Heart right ventricle (tissue), 16 donors: ENCODE results near the gene OR2F2. TPM values are rescaled to one million over a fixed set of nuclear protein-coding genes. Genes with fewer than 3 reads are reported as not detected.

Experiments used
- ATAC-seq, 8 donors: fragments of 200-7000 bp; cut with Tn5 transposase; one replicate each; pipeline ENCODE4 v1.9.1; 2020; ENCODE audit warnings: mild to moderate bottlenecking in 8 of 8, moderate library complexity in 8 of 8, moderate number of reproducible peaks in 1 of 8
- DNase-seq, 2 donors: peaks; one replicate each; pipeline ENCODE4 v3.0.0-alpha.2; 2020
- H3K27ac ChIP-seq, 10 donors: fragments of 200-600 bp; sonication (generic) in 2 of 10; one replicate each; pipeline versions ENCODE4 v1.5.0 to v1.8.0; 2020 to 2022; ENCODE audit warnings: mild to moderate bottlenecking in 3 of 10
- H3K27me3 ChIP-seq, 7 donors: fragments of 200-600 bp; one replicate each; pipeline ENCODE4 v1.8.0; 2021 to 2022; ENCODE audit warnings: mild to moderate bottlenecking in 2 of 7
- H3K36me3 ChIP-seq, 9 donors: fragments of 200-600 bp; sonication (generic) in 1 of 9; one replicate each; pipeline versions ENCODE4 v1.5.0 to v1.8.0; 2020 to 2022; ENCODE audit warnings: mild to moderate bottlenecking in 2 of 9
- H3K4me1 ChIP-seq, 9 donors: fragments of 200-600 bp; sonication (generic) in 1 of 9; one replicate each; pipeline versions ENCODE4 v1.5.0 to v1.8.0; 2020 to 2022; ENCODE audit warnings: mild to moderate bottlenecking in 4 of 9
- H3K4me3 ChIP-seq, 10 donors: fragments of 200-600 bp; sonication (generic) in 2 of 10; one replicate each; pipeline versions ENCODE4 v1.5.0 to v1.8.0; 2020 to 2022; ENCODE audit warnings: mild to moderate bottlenecking in 7 of 10, moderate library complexity in 2 of 10
- H3K9me3 ChIP-seq, 11 donors: fragments of 200-600 bp in 10 of 11; sonication (generic) in 2 of 11; one replicate each; pipeline versions ENCODE4 v1.5.0 to v1.8.0; 2013 to 2022; ENCODE audit warnings: mild to moderate bottlenecking in 2 of 11, control low read depth in 1 of 11, moderate library complexity in 1 of 11
- WGBS, 2 donors: extraction: QIAGEN DNeasy Blood & Tissue Kit; methylation state at CpG; one replicate each; pipeline ENCODE4 v1.1.7; 2013; ENCODE audit warnings: inconsistent platforms in 1 of 2; 5-methylcytosine and 5-hydroxymethylcytosine counted together
- intact Hi-C, 10 donors: fragments of 100-400 bp; cut with DNase I; formaldehyde crosslinking; loops; one replicate each; pipeline versions ENCODE4 v1.11.1 to v1.14.2; 2022
- polyA plus RNA-seq, 2 donors: library from polyadenylated mRNA; stranded (reverse); fragments of 200-250 nt; gene quantifications; one replicate each; pipeline ENCODE4 v1.2.3, GENCODE V29; 2013
- total RNA-seq, 10 donors: library from RNA; stranded (reverse); fragmentation: NEBNext Ultra II Directional in 3 of 10; extraction: Animal tissue kit (Norgen Biotek cat#: 25700) in 3 of 10; gene quantifications; one replicate each; pipeline versions ENCODE4 v1.2.1 to v1.2.4, GENCODE V29; 2021 to 2023
- TF ChIP-seq, protein P1 (sequence below), 9 donors: fragments of 200-600 bp; sonication (generic) in 2 of 9; IDR thresholded peaks; one replicate each; pipeline versions ENCODE4 v1.5.0 to v1.8.0; 2021 to 2022; ENCODE audit warnings: antibody characterized with exemption in 9 of 9, mild to moderate bottlenecking in 5 of 9, moderate library complexity in 1 of 9
- donor health status: Arrhythmogenic right ventricular cardiomyopathy.
- donor health status: ischemic (EF 13 %, LVEDD 7.1; RV severe dilation, severe dysfunction).
- donor health status: healthy with polysubstance abuse.
- donor health status: DM: no; HTN: yes; CAD: no.
- donor health status: DM: no; HTN: no; CAD: no.
- donor health status: ischemic (EF 25% LVEDD 6.9; RV normal size, moderate dysfunction).
- donor health status: ischemic (EF 25% LVEDD 5.7; RV mildly dilated, moderate dysfunction).
- donor health status: healthy.
- donor health status: DM: yes; HTN: yes; CAD: no.
- donor health status: Ischemic cardiomyopathy.
- donor health status: ischemic (EF 35%, LVEDD 5.7; RV mildly dilated, moderate dysfunction).
- donor health status: nonischemic (EF 11% LVEDD 7.7; RV severe dilation, severe dysfunction).
- donor health status: DM: yes; HTN: yes; CAD: no.
- donor health status: PGD.
- donor health status: ischemic (EF 29% LVEDD 5.4; RV normal size, mild dysfunction).
- donor health status: nonischemic (EF 23%, LVEDD 6.1; RV moderate dilation, normal function).

Gene OR2F2
- total and polyA plus RNA-seq, 12 donors = not detected

- intact Hi-C loops = loop anchor here in 1 of 10 donors (10.0 kb wide), 1 partner anchor 46 kb away; the partner anchor contains the start of gene OR6B1
- Histone ChIP-seq H3K4me1 (no peaks in the 10 kb centered on the region), H3K36me3 (no peaks in the 10 kb centered on the region), H3K27me3 (peaks cover 0 to 4% (median 0%) of the 10 kb centered on the region in 7 donors), H3K4me3 (no peak overlapping the region), H3K27ac (no peak overlapping the region), H3K9me3 (no peaks in the 10 kb centered on the region)
- 52 to 68% methylated on average over 3 of the region's 3 CpGs for WGBS, 2 donors
- ATAC-seq (no peak), DNase-seq (no peak)
- TF ChIP-seq, protein P1, sequence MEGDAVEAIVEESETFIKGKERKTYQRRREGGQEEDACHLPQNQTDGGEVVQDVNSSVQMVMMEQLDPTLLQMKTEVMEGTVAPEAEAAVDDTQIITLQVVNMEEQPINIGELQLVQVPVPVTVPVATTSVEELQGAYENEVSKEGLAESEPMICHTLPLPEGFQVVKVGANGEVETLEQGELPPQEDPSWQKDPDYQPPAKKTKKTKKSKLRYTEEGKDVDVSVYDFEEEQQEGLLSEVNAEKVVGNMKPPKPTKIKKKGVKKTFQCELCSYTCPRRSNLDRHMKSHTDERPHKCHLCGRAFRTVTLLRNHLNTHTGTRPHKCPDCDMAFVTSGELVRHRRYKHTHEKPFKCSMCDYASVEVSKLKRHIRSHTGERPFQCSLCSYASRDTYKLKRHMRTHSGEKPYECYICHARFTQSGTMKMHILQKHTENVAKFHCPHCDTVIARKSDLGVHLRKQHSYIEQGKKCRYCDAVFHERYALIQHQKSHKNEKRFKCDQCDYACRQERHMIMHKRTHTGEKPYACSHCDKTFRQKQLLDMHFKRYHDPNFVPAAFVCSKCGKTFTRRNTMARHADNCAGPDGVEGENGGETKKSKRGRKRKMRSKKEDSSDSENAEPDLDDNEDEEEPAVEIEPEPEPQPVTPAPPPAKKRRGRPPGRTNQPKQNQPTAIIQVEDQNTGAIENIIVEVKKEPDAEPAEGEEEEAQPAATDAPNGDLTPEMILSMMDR (IDR thresholded peaks at IDR 0.05) = no peak
These were observed 23.7 kb downstream of the OR2F2 start for GRCh38 chr7:143958781-143959180.

- Histone ChIP-seq H3K9me3 (no peaks in the 10 kb centered on the region), H3K27me3 (peaks cover 0 to 4% (median 0%) of the 10 kb centered on the region in 7 donors), H3K4me1 (no peaks in the 10 kb centered on the region), H3K36me3 (no peaks in the 10 kb centered on the region), H3K4me3 (no peak overlapping the region), H3K27ac (no peak overlapping the region)
- WGBS, 2 donors = 71 to 81% methylated on average over 5 of the region's 5 CpGs
- ATAC-seq (no peak), DNase-seq (no peak)
- intact Hi-C loops = no loop called here
- TF ChIP-seq, protein P1 (IDR thresholded peaks at IDR 0.05) = no peak
These were observed 26.0 kb downstream of the OR2F2 start for GRCh38 chr7:143960813-143961610.

DNA sequence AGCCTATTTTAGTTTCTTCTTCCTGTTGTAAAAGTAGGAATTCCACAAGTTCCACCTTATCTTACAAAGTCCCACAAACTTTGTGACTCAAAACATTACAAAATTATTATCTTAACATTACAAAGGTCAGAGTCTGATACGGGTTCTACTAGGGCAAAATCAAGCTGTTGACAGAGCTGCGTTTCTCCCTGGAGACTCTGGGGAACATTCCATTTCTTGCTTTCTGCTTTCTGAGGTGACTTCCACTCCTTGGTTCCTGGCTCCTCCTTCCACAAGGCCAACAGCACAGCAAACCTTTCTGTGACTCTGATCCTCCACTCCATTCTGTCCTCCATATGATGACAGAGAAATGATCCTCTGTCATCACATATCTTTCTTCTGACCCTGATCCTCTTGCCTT, 30.2 kb downstream of the OR2F2 start:
- Histone ChIP-seq H3K36me3 (no peaks in the 10 kb centered on the region), H3K9me3 (no peaks in the 10 kb centered on the region), H3K4me1 (no peaks in the 10 kb centered on the region), H3K27me3 (no peaks in the 10 kb centered on the region), H3K27ac (no peak overlapping the region), H3K4me3 (no peak overlapping the region)
- intact Hi-C loops = loop anchor here in 1 of 10 donors (5.0 kb wide), 1 partner anchor 33 kb away; no protein-coding TSS in a partner anchor
- 39 to 47% methylated on average over 2 of the region's 2 CpGs for WGBS, 2 donors
- no peak for DNase-seq
- ATAC-seq = no peak
- TF ChIP-seq, protein P1 (IDR thresholded peaks at IDR 0.05) = no peak

GRCh38 chr7:143967398-143967797, 32.4 kb downstream of the OR2F2 start:
- no peaks in the 10 kb centered on the region for H3K4me1 ChIP-seq
- TF ChIP-seq, protein P1 (IDR thresholded peaks at IDR 0.05) = no peak
- no peak overlapping the region for H3K27ac ChIP-seq
- H3K36me3 ChIP-seq = no peaks in the 10 kb centered on the region
- no peak for ATAC-seq
- H3K4me3 ChIP-seq = no peak overlapping the region
- intact Hi-C loops = loop anchor here in 1 of 10 donors (5.0 kb wide), 1 partner anchor 35 kb away; no protein-coding TSS in a partner anchor
- DNase-seq = no peak
- peaks cover 0 to 10% (median 0%) of the 10 kb centered on the region in 11 donors for H3K9me3 ChIP-seq
- no peaks in the 10 kb centered on the region for H3K27me3 ChIP-seq
- 73 to 80% methylated on average over 4 of the region's 4 CpGs for WGBS, 2 donors
